ENCODE measurements around the gene SLC8A1.
A peak's percentile ranks its signal among the peaks of the same experiment; 100 is the strongest.
"Not testable (repeated sequence)": the region's sequence is repeated elsewhere in the genome, so short reads cannot be mapped to it uniquely, and the experiment has no call there.

Gene SLC8A1

GRCh38 chr2:40096360-40096759 lies 355.5 kb downstream of the SLC8A1 start:
- FAIRE-seq (peak; percentile 91), DNase-seq (ENCODE audit: insufficient read length, low spot score) (no peak)
- no peak for TF ChIP-seq POLR2A (IDR thresholded peaks at IDR 0.05; ENCODE audit: low read depth, low read length)

- FAIRE-seq, result peak; percentile 88
- no peak for TF ChIP-seq POLR2A (IDR thresholded peaks at IDR 0.05; ENCODE audit: low read depth, low read length)
- DNase-seq (ENCODE audit: insufficient read length, low spot score), result no peak
These were observed 356.9 kb downstream of the SLC8A1 start for GRCh38 chr2:40095000-40095399.

GRCh38 chr2:40094451-40094850 lies 357.4 kb downstream of the SLC8A1 start:
- FAIRE-seq (no peak), DNase-seq (ENCODE audit: insufficient read length, low spot score) (no peak)
- TF ChIP-seq POLR2A (IDR thresholded peaks at IDR 0.05; ENCODE audit: low read depth, low read length), result no peak

- DNase-seq (ENCODE audit: insufficient read length, low spot score), result no peak
- no peak for FAIRE-seq
These were observed 358.7 kb downstream of the SLC8A1 start for GRCh38 chr2:40093021-40093675.

GRCh38 chr2:40090044-40090443 lies 361.8 kb downstream of the SLC8A1 start:
- no peak for FAIRE-seq
- DNase-seq (ENCODE audit: insufficient read length, low spot score), result no peak
- no peak for TF ChIP-seq POLR2A (IDR thresholded peaks at IDR 0.05; ENCODE audit: low read depth, low read length)

More at GRCh38 chr2:40093021-40093675, 358.7 kb downstream of the SLC8A1 start:
- TF ChIP-seq POLR2A (IDR thresholded peaks at IDR 0.05; ENCODE audit: low read depth, low read length), result no peak

GRCh38 chr2:40087927-40088326 lies 364.0 kb downstream of the SLC8A1 start:
- DNase-seq (ENCODE audit: insufficient read length, low spot score) (no peak), FAIRE-seq (no peak)
- TF ChIP-seq POLR2A (IDR thresholded peaks at IDR 0.05; ENCODE audit: low read depth, low read length), result no peak

GRCh38 chr2:40087434-40087833 lies 364.5 kb downstream of the SLC8A1 start:
- TF ChIP-seq POLR2A (IDR thresholded peaks at IDR 0.05; ENCODE audit: low read depth, low read length), result no peak
- no peak for FAIRE-seq
- no peak for DNase-seq (ENCODE audit: insufficient read length, low spot score)

- DNase-seq (ENCODE audit: insufficient read length, low spot score) (no peak), FAIRE-seq (no peak)
- TF ChIP-seq POLR2A (IDR thresholded peaks at IDR 0.05; ENCODE audit: low read depth, low read length), result no peak
These were observed 366.1 kb downstream of the SLC8A1 start for GRCh38 chr2:40085786-40086185.

- FAIRE-seq; DNase-seq (ENCODE audit: insufficient read length, low spot score): not testable (repeated sequence)
These were observed 378.6 kb downstream of the SLC8A1 start for GRCh38 chr2:40073336-40073735.

- FAIRE-seq, result no peak
- TF ChIP-seq POLR2A (IDR thresholded peaks at IDR 0.05; ENCODE audit: low read depth, low read length), result no peak
- no peak for DNase-seq (ENCODE audit: insufficient read length, low spot score)
These were observed 379.3 kb downstream of the SLC8A1 start for GRCh38 chr2:40072442-40073232.

GRCh38 chr2:40062381-40062780 lies 389.5 kb downstream of the SLC8A1 start:
- FAIRE-seq (no peak), DNase-seq (ENCODE audit: insufficient read length, low spot score) (no peak)
- no peak for TF ChIP-seq POLR2A (IDR thresholded peaks at IDR 0.05; ENCODE audit: low read depth, low read length)

GRCh38 chr2:40049781-40050180 lies 402.1 kb downstream of the SLC8A1 start:
- no peak for TF ChIP-seq POLR2A (IDR thresholded peaks at IDR 0.05; ENCODE audit: low read depth, low read length)
- DNase-seq (ENCODE audit: insufficient read length, low spot score) (no peak), FAIRE-seq (no peak)

GRCh38 chr2:40048506-40048905 lies 403.4 kb downstream of the SLC8A1 start:
- DNase-seq (ENCODE audit: insufficient read length, low spot score) (no peak), FAIRE-seq (no peak)
- TF ChIP-seq POLR2A (IDR thresholded peaks at IDR 0.05; ENCODE audit: low read depth, low read length), result no peak

- DNase-seq (ENCODE audit: insufficient read length, low spot score), result no peak
- TF ChIP-seq POLR2A (IDR thresholded peaks at IDR 0.05; ENCODE audit: low read depth, low read length), result no peak
- FAIRE-seq, result no peak
These were observed 404.5 kb downstream of the SLC8A1 start for GRCh38 chr2:40047406-40047805.

All from H54 (cell line).